Choroid plexus epithelial cell (primary cell): ENCODE data around the gene ROGDI.

ENCODE experiments used
- DNase-seq: peaks from one replicate; pipeline ENCODE4 v3.0.0-alpha.2; 2010; ENCODE audit warnings: low read depth
- H3K4me3 ChIP-seq: 2 replicates; pipeline ENCODE4 v1.5.1; 2011; ENCODE audit warnings: low read depth, mild to moderate bottlenecking, control low read depth, low read length, moderate library complexity
- TF ChIP-seq, protein P1 (sequence below): conservative IDR thresholded peaks from 2 replicates; pipeline ENCODE4 v1.5.1; 2011; ENCODE audit warnings: low read depth, mild to moderate bottlenecking, control low read depth, inconsistent platforms, low read length, moderate library complexity

The ROGDI gene

DNA sequence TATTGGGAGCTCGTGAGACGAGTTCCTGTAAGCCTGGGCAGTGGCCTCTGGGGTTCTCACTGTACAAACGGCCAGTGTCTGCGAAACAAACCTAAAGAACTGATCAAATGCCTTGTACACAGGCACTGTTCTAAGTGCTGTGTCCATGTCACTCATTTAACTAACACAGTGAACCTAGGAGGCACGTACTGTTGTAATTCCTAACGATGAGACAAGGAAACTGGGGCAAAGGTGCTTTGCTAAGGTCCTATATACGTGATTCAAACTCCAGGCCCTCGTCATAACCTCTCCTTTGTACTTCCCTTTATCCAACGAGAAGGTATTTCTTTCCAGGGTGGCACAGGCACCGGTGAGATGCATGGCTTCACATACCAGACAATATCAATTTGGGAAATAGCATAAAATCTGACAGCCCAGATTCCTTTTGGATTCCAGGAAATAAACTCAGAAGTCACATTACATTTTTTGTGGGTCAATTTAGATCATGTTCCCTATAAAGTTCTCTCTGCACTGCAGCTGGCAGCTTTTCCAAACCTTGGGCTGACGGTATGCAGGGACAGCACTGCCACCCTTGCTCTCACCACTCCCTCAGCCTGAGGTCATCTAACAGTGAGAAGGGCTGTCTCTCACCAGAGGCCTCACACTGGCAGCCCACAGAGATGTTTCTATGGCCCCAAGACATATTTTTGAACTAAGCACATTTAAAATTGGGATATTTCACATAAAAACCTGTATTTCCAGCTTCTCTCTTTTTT, 26.3 kb upstream of the ROGDI start:
- DNase-seq: no peak
- H3K4me3 ChIP-seq: no peak overlapping the region
- TF ChIP-seq, protein P1, sequence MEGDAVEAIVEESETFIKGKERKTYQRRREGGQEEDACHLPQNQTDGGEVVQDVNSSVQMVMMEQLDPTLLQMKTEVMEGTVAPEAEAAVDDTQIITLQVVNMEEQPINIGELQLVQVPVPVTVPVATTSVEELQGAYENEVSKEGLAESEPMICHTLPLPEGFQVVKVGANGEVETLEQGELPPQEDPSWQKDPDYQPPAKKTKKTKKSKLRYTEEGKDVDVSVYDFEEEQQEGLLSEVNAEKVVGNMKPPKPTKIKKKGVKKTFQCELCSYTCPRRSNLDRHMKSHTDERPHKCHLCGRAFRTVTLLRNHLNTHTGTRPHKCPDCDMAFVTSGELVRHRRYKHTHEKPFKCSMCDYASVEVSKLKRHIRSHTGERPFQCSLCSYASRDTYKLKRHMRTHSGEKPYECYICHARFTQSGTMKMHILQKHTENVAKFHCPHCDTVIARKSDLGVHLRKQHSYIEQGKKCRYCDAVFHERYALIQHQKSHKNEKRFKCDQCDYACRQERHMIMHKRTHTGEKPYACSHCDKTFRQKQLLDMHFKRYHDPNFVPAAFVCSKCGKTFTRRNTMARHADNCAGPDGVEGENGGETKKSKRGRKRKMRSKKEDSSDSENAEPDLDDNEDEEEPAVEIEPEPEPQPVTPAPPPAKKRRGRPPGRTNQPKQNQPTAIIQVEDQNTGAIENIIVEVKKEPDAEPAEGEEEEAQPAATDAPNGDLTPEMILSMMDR: no peak

DNA sequence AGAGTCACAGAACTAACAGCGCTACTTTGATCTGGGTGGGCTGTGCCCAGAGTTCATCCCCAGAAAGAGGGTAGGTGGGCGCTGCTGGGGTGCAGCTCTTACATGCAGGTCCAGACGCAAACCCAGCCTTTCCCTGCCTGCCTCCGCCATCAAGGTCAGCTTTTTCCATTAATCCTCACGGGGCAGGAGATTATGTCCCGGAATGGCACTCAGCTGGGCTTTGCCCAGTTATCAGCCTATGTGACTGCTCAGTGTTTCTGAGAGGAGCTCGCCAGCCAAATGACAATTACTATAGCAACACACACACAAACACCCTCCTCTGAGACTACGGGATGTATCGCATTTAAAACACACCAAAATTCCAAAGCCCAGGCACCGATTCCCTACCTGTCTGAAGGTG, 24.5 kb upstream of the ROGDI start:
- H3K4me3 ChIP-seq: no peak overlapping the region
- no peak for DNase-seq
- TF ChIP-seq, protein P1: no peak

DNA sequence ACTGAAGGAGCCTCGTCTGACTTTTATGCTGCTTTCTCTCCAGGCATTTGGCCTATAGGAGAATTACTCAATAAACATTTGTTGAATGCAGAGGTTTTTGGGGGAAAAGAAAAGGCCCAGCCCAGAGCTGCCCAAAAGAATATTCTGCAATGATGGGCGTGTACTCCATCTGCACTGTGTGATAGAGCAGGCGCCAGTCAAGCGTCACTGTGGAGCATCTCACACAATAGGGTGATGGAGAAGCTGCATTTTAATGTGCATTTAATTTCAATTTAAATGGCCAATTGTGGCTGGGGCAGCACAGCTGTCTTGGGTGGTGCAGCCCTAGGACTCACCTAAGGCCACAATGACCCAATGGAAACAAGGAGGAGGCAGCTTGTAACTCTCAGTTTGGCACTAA, 24.1 kb upstream of the ROGDI start:
- TF ChIP-seq, protein P1: no peak
- DNase-seq: no peak
- H3K4me3 ChIP-seq: no peak overlapping the region

DNA sequence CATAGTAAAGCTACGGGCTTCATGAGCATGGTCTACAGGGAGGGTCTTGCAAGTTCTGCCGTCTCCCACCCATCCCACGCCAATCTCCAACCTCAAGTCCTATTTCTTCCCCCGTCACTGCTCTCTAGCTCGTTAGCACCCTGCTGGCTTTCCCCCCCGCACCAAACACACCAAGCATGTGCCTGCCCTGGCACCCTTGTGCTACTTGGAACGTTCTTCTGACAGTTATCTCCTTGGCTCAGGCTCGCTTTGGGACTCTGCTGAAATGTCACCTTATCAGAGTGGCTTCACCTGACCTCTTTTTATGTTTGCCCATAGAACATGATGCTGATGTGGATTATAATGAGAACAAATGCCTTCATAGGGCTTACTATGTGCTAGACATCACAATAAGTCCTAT, 22.8 kb upstream of the ROGDI start:
- no peak for DNase-seq
- TF ChIP-seq, protein P1: no peak
- H3K4me3 ChIP-seq: no peak overlapping the region

DNA sequence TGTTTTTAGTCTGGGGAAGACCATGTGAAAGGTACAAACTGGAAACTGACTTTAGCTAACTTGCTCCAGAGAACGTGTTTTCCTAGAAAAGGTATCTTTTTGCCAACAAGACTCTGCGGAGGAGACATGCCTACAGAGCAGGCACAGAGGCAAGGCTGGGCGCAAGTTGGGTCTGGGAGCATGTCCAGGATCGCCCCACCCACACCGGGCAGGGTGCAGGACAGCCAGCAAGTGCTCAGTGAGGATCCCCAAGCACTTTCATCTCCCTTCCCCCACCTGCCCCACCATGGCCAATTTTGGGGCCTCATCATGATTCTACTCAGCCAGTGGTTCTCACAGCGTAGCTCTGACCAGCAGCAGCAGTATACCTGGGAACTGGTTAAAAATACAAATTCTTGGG, 18.2 kb upstream of the ROGDI start:
- no peak overlapping the region for H3K4me3 ChIP-seq
- no peak for DNase-seq
- TF ChIP-seq, protein P1: no peak

DNA sequence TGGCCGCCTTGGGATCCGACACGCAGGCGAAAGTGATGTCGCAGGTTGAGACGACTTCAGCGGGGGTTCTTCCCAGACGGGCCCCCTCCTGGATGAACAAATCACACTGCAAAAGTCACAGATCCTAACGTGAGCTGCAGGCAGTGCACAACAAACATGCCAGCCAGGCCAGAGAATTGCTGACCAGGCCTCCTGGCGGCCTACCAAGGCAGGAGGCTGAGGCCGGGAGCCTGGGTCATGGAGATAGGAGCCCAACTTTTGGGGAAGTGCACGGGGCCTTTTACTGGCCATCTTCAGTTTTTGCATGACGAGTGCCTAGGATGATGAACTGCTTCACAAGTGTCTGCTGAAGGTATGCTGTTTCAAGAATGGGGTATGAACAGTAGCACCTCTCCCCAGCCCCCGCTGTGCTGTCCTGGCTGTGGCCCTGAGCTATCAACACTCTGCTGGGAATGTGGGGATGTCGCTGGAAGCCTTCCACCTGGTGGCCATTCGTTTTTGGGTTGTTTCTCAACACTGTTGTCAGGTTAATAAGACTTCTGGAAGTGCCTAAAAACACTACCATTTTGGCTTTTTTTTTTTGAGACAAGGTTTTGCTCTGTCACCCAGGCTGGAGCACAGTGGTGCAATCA, 12.2 kb upstream of the ROGDI start:
- DNase-seq: peak; percentile 20
- TF ChIP-seq, protein P1: peak; percentile 25
- no peak overlapping the region for H3K4me3 ChIP-seq

DNA sequence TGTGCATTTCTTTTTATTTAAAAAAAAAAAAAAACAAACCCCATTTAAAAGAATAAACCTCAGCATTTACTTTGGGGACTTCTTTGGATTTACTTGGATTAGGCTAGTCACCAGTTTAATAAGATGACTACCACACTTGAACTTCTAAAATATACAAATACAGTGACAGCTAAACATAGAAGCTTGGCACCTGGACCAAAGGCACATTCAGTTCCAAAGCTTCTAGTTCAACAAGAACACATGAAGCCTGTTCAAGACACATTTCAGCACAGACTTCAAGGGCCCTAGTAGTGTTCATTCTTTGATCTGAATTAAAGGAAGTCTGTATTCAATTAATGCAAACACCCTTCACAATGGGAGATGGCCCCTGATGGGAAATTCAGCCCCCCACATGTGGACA, 11.6 kb upstream of the ROGDI start:
- no peak for DNase-seq
- TF ChIP-seq, protein P1: no peak

More for the DNA sequence above, 11.6 kb upstream of the ROGDI start:
- H3K4me3 ChIP-seq: no peak overlapping the region
